HAP-1 (cell line): ENCODE data around the gene PTPN21.

ENCODE experiments used
- DNase-seq, 2 experiments: peaks; one replicate each; pipeline ENCODE4 v3.0.0-alpha.2; 2016 to 2020; ENCODE audit warnings: low spot score in 2 of 2
- H3K27me3 ChIP-seq: fragments of 250-450 bp; sonication (Bioruptor Pico); 2 replicates; pipeline ENCODE4 v1.5.1; 2020; ENCODE audit warnings: low read depth, mild to moderate bottlenecking, moderate library complexity
- H3K36me3 ChIP-seq: fragments of 250-450 bp; sonication (Bioruptor Pico); replicated peaks from 2 replicates; pipeline ENCODE4 v1.5.1; 2020; ENCODE audit warnings: mild to moderate bottlenecking
- H3K4me1 ChIP-seq: fragments of 250-450 bp; sonication (Bioruptor Pico); 2 replicates; pipeline ENCODE4 v1.5.1; 2020; ENCODE audit warnings: mild to moderate bottlenecking
- H3K4me3 ChIP-seq: fragments of 250-450 bp; sonication (Bioruptor Pico); 2 replicates; pipeline ENCODE4 v1.5.1; 2020; ENCODE audit warnings: mild to moderate bottlenecking, moderate library complexity
- H3K9me3 ChIP-seq: fragments of 250-450 bp; sonication (Bioruptor Pico); 2 replicates; pipeline ENCODE4 v1.5.1; 2020; ENCODE audit warnings: mild to moderate bottlenecking, moderate library complexity
- in situ Hi-C: fragments of 300-500 bp; cut with MboI; formaldehyde crosslinking; loops from 3 replicates; pipeline ENCODE4 v1.14.3; 2020; ENCODE audit warnings: low sequenced_read_pairs, inconsistent platforms, mixed read lengths

PTPN21 gene

DNA sequence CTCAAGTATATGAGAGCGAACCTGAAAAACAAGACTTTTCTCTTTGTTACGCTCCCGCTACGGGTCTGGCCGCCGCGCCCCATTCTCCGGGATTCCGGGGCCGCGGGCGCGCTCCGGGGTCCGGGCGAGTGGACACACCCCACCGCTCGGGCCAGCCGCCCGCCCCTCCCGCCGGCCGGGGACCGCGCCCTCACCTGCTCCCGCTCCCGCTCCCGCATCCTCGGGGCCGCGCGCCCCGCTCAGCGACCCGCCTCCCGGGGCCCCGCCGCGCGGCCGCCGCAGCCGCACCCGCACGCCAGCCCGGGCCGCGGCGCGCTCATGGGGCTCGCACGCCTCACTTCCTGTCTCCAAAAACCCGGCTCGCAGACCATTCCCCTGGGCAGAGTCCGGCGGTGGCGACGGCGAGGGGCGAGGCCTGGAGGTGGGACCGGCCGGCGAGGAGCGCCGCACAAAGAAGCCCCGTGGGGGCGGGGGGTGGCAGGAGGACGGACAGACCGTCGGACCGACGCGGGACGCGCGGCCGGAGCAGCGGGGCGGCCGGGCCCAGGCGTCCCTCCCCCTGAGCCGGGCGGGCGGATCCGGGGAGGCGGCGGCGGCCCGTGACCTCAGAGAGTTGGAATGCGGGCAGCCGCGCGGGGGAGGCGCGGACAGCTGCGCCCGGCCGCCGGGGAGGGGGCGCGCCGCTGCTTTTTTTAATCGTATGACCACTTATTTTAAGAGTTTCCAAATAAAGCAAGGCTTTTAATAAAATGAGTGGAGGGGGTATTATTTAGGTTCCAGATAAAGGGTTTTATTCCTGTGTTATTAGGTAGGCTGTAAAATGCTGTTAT lies at the start of gene PTPN21:
TSS of gene PTPN21 (minus strand) at position 551 of the 830 bp plus-strand sequence. CDS start 4,590 bp downstream, outside the sequence.
- in situ Hi-C loops, result no loop called here
- peaks cover 14% of the 10 kb centered on the region for H3K4me1 ChIP-seq
- H3K36me3 ChIP-seq, result no peaks in the 10 kb centered on the region; the same call in 1 of the 2 replicates
- H3K9me3 ChIP-seq, result no peaks in the 10 kb centered on the region
- peaks cover 10% of the 10 kb centered on the region for H3K27me3 ChIP-seq
- peak; percentile 39 to 75 for DNase-seq
- H3K4me3 ChIP-seq, result peak within 1 kb of the TSS; percentile 48

DNA sequence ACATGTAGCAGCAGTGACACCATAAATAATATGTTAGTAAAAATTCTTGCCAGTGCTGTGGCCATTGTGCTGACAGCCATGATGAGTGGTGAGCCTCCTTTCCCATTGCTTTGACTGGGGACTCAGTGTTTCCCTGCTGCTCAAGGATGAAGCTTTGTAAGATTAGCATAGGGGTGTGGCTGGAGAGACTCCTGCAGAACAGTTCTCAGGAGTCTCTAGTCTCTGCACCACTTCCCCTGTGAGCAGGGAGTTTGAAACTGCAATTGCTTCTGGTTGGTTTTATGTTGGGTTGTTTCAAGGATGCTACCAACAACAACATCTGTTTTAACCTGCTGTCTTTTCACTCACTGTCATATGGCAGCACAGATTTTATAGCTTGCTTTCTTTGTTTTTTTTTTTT lies 49.4 kb upstream of the PTPN21 start:
- no peaks in the 10 kb centered on the region for H3K9me3 ChIP-seq
- H3K27me3 ChIP-seq, result no peaks in the 10 kb centered on the region
- no peak for DNase-seq
- H3K36me3 ChIP-seq, result peaks cover 45% of the 10 kb centered on the region
- H3K4me1 ChIP-seq, result no peaks in the 10 kb centered on the region
- in situ Hi-C loops, result no loop called here
- H3K4me3 ChIP-seq, result no peak overlapping the region

DNA sequence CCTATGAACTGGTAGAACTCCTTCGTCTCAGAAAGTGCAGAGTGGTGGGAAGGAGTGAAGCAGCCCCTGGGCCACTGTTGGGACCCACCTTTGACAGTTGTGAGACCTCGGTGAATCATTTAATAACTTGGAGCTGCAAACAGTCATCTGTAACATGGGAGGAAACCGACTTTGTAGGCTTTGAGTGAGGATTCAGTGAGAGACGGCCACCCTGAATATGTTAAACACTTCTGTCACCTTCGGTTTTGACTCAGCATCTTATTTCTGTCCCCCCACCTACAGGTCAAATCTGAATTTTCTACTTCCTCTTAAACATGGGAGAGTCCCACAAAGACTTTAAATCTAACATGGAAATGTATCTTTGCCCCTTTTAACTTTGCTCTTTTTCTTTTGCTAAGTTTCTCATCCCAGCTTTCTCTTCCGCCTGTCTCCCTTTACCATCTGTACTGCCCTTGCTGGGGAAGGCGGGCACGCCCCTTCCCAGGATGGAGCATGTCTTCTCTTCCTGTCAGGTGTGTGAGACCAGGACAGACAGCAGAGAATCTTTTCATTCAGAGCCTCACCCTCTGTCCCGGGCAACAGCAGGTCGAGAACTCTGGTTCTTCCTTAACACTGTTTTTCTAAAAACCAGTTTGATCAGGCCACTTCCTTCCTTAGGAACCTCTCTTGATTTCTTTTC lies 45.1 kb upstream of the PTPN21 start:
- Histone ChIP-seq H3K27me3 (no peaks in the 10 kb centered on the region), H3K4me3 (no peak overlapping the region), H3K4me1 (no peaks in the 10 kb centered on the region), H3K36me3 (peaks cover 47% of the 10 kb centered on the region), H3K9me3 (no peaks in the 10 kb centered on the region)
- no peak for DNase-seq
- in situ Hi-C loops, result no loop called here

DNA sequence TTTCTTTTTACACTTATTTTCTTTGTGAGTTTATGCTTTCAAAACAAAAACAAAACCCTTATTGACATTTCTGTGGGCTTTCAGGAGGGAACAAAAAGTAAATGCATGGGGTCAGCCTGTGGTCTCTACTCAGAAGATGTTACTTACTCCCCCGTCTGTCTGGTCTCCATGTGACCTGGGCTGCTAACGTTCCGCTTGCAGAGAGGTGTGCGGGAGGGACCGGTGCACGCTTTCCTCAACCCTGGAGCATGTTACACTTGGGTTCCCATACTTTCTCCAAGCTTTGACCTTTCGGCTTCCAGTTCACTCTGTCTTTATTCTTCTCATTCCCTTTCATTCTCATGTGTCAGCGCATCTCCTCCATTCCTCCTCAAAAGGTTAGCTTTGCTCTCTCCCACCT lies 44.5 kb upstream of the PTPN21 start:
- Histone ChIP-seq H3K27me3 (no peaks in the 10 kb centered on the region), H3K4me3 (no peak overlapping the region), H3K4me1 (no peaks in the 10 kb centered on the region), H3K36me3 (peaks cover 46% of the 10 kb centered on the region), H3K9me3 (no peaks in the 10 kb centered on the region)
- no peak for DNase-seq
- in situ Hi-C loops, result no loop called here

DNA sequence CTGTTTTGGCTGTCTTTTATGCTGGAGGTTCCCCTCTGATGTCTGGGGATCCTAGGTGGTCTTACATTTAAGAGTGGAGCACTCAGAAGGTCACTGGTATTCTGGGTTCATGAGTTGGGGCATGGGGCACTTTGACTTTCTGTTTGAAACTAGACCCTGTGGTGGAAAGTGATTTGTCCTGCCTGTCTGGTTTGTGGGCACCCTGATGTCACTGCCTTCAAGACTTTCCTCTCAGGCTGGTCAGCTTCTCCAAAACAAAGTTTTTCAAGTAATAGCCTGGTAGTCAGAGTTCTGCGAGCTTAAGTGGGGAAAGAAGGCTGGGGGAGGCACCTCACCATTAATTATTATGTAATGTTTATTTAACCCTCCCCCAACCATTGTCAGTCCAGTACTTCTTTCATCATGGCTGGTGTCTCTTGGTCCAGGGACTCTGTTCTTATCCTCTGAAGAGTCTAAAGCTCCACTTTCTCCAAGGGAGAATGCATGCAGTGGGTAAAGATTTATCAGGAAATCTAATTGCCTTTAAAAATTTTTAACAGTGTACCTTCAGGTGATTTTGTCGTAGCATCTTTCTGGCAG lies 43.4 kb upstream of the PTPN21 start:
- H3K27me3 ChIP-seq, result no peaks in the 10 kb centered on the region
- peaks cover 40% of the 10 kb centered on the region for H3K36me3 ChIP-seq
- in situ Hi-C loops, result no loop called here
- H3K4me3 ChIP-seq, result no peak overlapping the region
- no peaks in the 10 kb centered on the region for H3K9me3 ChIP-seq
- DNase-seq, result no peak
- no peaks in the 10 kb centered on the region for H3K4me1 ChIP-seq

DNA sequence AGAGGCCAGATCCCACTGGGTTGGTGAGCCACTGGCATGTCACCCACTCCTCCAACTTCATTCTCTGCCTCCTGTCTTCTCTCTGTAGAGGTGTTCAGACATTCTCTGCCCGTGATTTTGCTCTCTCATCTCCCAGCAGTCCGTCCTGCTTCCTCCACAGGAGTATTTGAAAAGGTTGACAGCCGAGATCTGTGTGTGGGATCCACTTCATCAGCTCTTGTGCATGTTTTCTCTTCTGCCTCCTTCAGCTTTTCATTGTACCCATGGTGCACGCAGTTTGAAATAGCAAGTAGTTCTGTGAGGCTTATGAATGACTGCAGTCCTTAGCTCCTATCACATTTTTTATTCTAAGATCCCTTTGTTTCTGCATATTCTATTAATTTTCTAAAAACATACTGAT lies 42.8 kb upstream of the PTPN21 start:
- no peaks in the 10 kb centered on the region for H3K9me3 ChIP-seq
- no peaks in the 10 kb centered on the region for H3K4me1 ChIP-seq
- H3K27me3 ChIP-seq, result no peaks in the 10 kb centered on the region
- no peak overlapping the region for H3K4me3 ChIP-seq
- in situ Hi-C loops, result no loop called here
- H3K36me3 ChIP-seq, result peaks cover 35% of the 10 kb centered on the region
- DNase-seq, result no peak

DNA sequence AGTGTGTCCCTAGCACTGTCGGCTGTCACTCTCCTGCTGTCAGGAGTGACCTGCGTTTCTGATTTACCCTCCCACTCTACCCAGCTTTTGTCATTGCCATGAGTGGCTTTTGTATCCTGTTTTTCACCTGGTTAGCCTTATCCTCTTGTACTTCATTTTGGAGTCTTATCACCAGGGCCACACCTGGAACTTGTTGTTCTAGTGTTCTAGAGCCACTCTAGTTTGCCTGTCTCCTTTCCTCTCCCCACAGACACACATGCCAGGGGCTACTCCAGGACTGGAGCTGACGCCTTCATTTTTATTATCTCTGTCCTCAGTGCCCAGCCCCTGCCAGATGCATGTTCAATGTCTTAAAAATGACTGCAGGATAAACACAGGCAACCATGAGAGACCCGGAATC lies 42.2 kb upstream of the PTPN21 start:
- no peaks in the 10 kb centered on the region for H3K27me3 ChIP-seq
- H3K4me1 ChIP-seq, result no peaks in the 10 kb centered on the region
- no peak overlapping the region for H3K4me3 ChIP-seq
- in situ Hi-C loops, result no loop called here
- no peak for DNase-seq
- no peaks in the 10 kb centered on the region for H3K9me3 ChIP-seq
- H3K36me3 ChIP-seq, result peaks cover 35% of the 10 kb centered on the region

DNA sequence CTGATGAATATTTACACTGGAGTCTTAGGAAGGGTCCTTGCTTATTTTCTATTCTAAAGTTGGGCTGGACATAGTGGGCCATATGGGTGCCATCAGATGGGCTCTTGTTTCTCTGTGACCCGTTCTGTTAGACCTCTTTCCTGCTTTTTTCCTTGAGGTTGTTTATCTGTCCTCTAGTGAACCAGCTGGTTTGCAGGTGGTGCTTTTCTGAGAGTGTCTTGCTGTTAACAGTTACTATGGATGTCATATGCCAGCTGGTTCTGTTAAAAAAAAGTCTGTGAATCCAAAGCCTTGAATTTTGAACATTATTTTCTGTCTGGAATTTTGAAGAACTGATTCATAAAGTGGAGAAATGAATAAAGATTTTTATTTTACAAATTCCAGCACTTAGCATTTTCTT lies 37.2 kb upstream of the PTPN21 start:
- no peaks in the 10 kb centered on the region for H3K9me3 ChIP-seq
- H3K36me3 ChIP-seq, result peaks cover 12% of the 10 kb centered on the region
- DNase-seq, result no peak
- no peaks in the 10 kb centered on the region for H3K27me3 ChIP-seq
- no peaks in the 10 kb centered on the region for H3K4me1 ChIP-seq
- in situ Hi-C loops, result no loop called here
- no peak overlapping the region for H3K4me3 ChIP-seq

DNA sequence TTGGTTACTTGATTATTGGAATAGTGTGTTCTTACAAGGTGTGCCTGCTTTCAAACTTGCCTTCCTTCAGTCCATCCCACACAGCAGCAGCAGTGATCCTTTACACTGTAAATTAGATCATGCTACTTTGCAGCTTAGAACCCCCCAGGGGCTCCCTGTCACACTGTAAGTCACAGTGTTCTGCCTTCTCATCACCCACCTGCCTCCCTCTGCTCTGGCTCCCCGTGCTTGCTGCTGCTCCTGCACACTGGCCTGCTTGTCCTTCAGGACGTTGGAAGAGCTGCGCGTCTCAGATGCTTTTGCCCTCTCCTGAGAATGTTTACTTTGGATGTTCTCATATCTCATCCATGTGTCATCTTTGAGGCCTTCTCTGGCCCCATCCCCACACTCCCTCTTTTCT lies 35.4 kb upstream of the PTPN21 start:
- H3K9me3 ChIP-seq, result no peaks in the 10 kb centered on the region
- DNase-seq, result no peak
- in situ Hi-C loops, result no loop called here

DNA sequence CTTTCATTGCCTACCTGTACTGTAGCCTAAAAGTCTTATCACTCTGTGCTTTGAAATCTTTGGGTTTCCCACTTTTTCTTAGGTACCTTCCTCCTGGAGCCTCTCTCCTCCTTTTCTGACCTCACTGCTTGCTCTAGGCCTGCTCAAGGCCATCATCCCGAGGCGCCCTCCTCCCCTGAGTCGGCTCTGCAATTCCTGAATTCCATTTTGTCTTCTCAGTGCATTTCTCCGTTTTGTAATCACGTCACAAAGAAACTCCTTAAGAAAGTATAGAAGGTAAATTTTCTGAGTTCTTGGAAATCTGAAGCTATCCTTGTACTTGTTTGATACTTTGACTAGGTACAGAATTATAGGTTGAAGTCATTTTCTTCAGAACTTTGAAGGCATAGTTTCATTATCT lies 33.3 kb upstream of the PTPN21 start:
- peaks cover 2% of the 10 kb centered on the region; the same call in 1 of the 2 replicates for H3K4me1 ChIP-seq
- peaks cover 22% of the 10 kb centered on the region for H3K36me3 ChIP-seq
- DNase-seq, result no peak
- in situ Hi-C loops, result no loop called here
- no peaks in the 10 kb centered on the region for H3K9me3 ChIP-seq
- no peak overlapping the region for H3K4me3 ChIP-seq
- H3K27me3 ChIP-seq, result no peaks in the 10 kb centered on the region

More for the DNA sequence above, 35.4 kb upstream of the PTPN21 start:
- Histone ChIP-seq H3K4me3 (no peak overlapping the region), H3K27me3 (no peaks in the 10 kb centered on the region), H3K4me1 (no peaks in the 10 kb centered on the region), H3K36me3 (peaks cover 22% of the 10 kb centered on the region)

DNA sequence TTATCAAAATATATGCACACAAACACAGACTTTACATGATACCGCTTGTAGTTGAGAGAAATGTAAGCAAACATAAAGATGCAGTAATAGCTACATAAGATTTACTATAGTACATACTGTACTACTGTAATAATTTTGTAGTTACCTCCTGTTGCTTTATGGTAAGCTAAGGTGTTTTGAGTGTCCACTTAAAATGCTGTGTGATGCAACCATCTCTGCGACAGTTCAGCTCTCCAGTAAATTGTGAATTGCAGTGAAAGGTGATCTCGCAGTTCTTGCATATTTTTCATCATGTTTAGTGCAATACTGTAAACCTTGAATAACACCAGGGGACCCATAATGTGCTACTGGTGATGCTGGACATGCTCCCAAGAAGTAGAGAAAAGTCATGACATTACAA lies 29.6 kb upstream of the PTPN21 start:
- Histone ChIP-seq H3K9me3 (no peaks in the 10 kb centered on the region), H3K4me3 (no peak overlapping the region), H3K36me3 (peaks cover 40% of the 10 kb centered on the region), H3K27me3 (no peaks in the 10 kb centered on the region), H3K4me1 (peaks cover 2% of the 10 kb centered on the region; the same call in 1 of the 2 replicates)
- DNase-seq, result no peak
- in situ Hi-C loops, result no loop called here

DNA sequence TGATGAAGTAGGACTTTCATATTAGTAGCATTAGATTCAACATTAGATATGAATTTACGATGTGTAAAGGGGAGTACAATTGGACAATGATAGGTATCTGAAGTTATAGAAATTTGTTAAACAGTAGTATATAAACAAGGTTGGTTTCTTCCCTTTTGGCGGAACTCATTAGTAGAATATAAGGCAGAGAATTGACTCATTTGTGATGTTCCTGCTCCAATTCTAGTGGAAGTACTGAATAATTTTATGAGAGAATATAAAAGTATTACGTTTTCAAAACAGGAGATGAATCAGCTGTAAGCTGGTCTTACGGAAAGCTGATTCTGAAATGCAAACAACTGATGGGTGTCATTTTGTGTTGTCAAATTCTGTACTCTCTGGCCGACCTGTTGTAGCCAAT lies 21.4 kb upstream of the PTPN21 start:
- no peak for DNase-seq
- in situ Hi-C loops, result no loop called here
- H3K9me3 ChIP-seq, result no peaks in the 10 kb centered on the region
- peaks cover 84% of the 10 kb centered on the region for H3K36me3 ChIP-seq
- no peaks in the 10 kb centered on the region for H3K27me3 ChIP-seq
- no peak overlapping the region for H3K4me3 ChIP-seq
- no peaks in the 10 kb centered on the region for H3K4me1 ChIP-seq

DNA sequence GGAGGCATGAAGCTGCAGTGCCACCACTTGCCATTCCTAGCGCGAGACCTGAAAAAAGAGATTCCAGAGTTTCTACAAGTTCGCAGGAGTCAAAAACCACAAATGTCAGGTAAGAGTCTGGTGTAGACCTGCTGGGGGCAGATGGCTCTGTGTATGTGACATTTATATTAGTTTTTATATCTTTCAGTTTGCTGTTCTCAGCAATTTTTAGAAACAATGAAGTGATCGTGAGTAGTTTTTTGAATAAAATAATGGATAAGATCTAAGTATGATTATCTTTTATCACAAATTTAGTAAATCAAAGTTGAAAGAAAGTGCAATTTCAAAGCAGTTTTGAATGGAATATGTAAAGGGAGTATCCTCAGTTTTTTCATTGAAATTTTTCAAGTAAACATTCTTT lies 17.3 kb upstream of the PTPN21 start:
- H3K27me3 ChIP-seq, result no peaks in the 10 kb centered on the region
- no peak for DNase-seq
- in situ Hi-C loops, result no loop called here
- H3K4me1 ChIP-seq, result no peaks in the 10 kb centered on the region
- no peak overlapping the region for H3K4me3 ChIP-seq
- no peaks in the 10 kb centered on the region for H3K9me3 ChIP-seq
- peaks cover 85% of the 10 kb centered on the region for H3K36me3 ChIP-seq

DNA sequence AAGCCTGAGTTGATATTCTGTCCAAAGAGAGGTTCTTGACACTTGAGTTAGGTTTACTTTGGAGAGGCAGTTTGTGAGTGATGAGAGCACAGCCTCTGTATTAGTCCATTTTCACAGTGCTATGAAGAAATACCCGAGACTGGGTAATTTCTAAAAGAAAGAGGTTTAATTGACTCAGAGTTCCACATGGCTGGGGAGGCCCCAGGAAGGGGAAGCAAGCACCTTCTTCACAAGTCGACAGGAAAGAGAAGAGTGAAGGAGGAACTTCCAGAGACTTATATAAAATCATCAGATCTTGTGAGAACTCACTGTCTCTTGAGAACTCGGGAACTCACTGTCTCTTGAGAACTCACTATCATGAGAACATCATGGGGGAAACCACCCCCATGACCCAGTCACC lies 13.4 kb upstream of the PTPN21 start:
- in situ Hi-C loops, result no loop called here
- Histone ChIP-seq H3K9me3 (no peaks in the 10 kb centered on the region), H3K4me1 (peaks cover 9% of the 10 kb centered on the region), H3K36me3 (peaks cover 47% of the 10 kb centered on the region), H3K27me3 (no peaks in the 10 kb centered on the region), H3K4me3 (no peak overlapping the region)
- DNase-seq, result no peak
